Naive thymus-derived CD8-positive, alpha-beta T cell (primary cell): ENCODE results near the gene FLYWCH2. TPM values are rescaled to one million over a fixed set of nuclear protein-coding genes. Genes with fewer than 3 reads are reported as not detected.

ENCODE experiments used
- ATAC-seq, 2 donors: fragments of 150-1000 bp; cut with Tn5 transposase in 1 of 2; sonication (Bioruptor Pico), chemical (Tn5 transposase) in 1 of 2; 1 replicate in 1 of 2; 2 replicates in 1 of 2; pipeline ENCODE4 v1.10.0; 2021; ENCODE audit warnings: mild to moderate bottlenecking in 2 of 2, moderate library complexity in 2 of 2
- POLR2A ChIA-PET: fragments of 350-600 bp; sonication (Branson Sonifier 250); formaldehyde crosslinking; loops from one replicate; lab custom pipeline; 2021; ENCODE audit warnings: antibody characterized with exemption; lab: Charles Lee
- DNase-seq, 10 donors: peaks; one replicate each; pipeline versions ENCODE4 v3.0.0 to v3.0.0-alpha.2; 2020 to 2022
- H3K27ac Mint-ChIP-seq, 10 donors: one replicate each; pipeline ENCODE4 v1.8.0; 2020 to 2022; ENCODE audit warnings: mild to moderate bottlenecking in 10 of 10, mixed read lengths in 10 of 10, moderate library complexity in 4 of 10, inconsistent platforms in 1 of 10
- H3K27me3 Mint-ChIP-seq, 5 donors: one replicate each; pipeline ENCODE4 v1.8.0; 2021 to 2022; ENCODE audit warnings: mixed read lengths in 5 of 5
- H3K36me3 Mint-ChIP-seq, 3 donors: one replicate each; pipeline ENCODE4 v1.8.0; 2020 to 2022; ENCODE audit warnings: mixed read lengths in 3 of 3, mild to moderate bottlenecking in 2 of 3, inconsistent platforms in 1 of 3
- H3K4me1 Mint-ChIP-seq, 4 donors: one replicate each; pipeline ENCODE4 v1.8.0; 2021 to 2022; ENCODE audit warnings: mixed read lengths in 4 of 4
- H3K4me3 Mint-ChIP-seq, 10 donors: one replicate each; pipeline ENCODE4 v1.8.0; 2020 to 2022; ENCODE audit warnings: mild to moderate bottlenecking in 10 of 10, mixed read lengths in 10 of 10, moderate library complexity in 6 of 10, inconsistent platforms in 1 of 10
- H3K9me3 Mint-ChIP-seq, 9 donors: one replicate each; pipeline ENCODE4 v1.8.0; 2020 to 2022; ENCODE audit warnings: mixed read lengths in 9 of 9, mild to moderate bottlenecking in 3 of 9, inconsistent platforms in 1 of 9, moderate library complexity in 1 of 9
- polyA plus RNA-seq, 3 donors: library from polyadenylated mRNA; unstranded; fragments of 300-500 nt; fragmentation: Illumina TruSeq; gene quantifications; one replicate each; pipeline ENCODE4 v1.2.3, GENCODE V29; 2021
- total RNA-seq, 8 experiments: library from RNA in 2 of 8; stranded (reverse) in 2 of 8; gene quantifications; one replicate each; pipeline ENCODE4 v1.2.3 and lab custom pipeline; 2021 to 2026

Gene FLYWCH2, protein sequence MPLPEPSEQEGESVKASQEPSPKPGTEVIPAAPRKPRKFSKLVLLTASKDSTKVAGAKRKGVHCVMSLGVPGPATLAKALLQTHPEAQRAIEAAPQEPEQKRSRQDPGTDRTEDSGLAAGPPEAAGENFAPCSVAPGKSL
- total RNA-seq (10 to 100 TPM; 22.2 to 26.0 TPM), polyA plus RNA-seq (10 to 100 TPM; 18.0 to 28.8 (median 26.5) TPM), total RNA-seq (lab: John Stamatoyannopoulos, UW) (8.4 to 20.1 (median 15.4) reads per million in 6 experiments)

DNA sequence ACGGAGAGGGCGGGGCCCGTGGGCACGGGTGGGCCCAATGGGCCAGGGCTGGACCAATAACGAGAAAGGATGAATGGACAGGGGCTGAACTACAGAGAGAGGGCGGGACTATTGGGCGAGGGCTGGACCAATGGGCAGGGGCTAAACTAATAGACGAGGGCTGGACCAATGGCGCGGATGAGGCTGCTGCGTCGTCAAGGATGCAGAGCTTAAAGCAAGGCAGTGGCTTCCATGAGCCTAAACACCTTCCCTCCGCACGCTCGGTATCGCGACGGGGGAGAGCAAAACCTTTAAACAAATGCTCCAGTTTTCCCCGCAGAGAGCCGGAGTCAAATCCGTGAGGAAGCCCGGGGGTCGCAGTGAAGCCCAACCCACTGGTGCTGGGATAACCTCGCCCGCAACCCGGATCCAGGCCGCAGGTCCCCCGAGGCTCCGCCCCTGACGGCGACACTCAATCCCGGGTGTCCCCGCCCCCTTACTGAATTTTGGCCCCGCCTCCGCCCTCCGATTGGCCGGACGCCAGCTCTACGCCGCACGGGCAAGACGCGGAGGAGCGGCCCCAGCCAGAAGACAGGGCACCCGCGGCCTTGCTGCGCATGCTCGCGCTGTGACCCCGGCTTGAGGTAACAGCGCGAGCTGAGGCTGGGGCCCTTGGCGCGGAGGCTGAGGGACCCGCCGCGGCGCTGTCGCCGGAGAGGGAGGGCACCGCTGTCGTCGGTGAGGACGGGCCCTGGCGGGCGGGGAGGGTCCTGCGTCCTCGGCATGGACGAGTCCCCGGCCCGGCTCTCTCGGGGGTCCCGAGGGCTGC is at the start of gene FLYWCH2:
Gene FLYWCH2 (plus strand): TSS at position 566 of the 808 bp plus-strand sequence. CDS start 13,235 bp downstream, outside the sequence.
- peak within 1 kb of the TSS; percentile 88 to 95 (median 93) for H3K4me3 Mint-ChIP-seq
- peak; percentile 99 to 100 (median 100) for DNase-seq
- no peaks in the 10 kb centered on the region for H3K36me3 Mint-ChIP-seq
- H3K4me1 Mint-ChIP-seq = peaks cover 10 to 20% (median 17%) of the 10 kb centered on the region in 4 donors
- no peaks in the 10 kb centered on the region for H3K9me3 Mint-ChIP-seq
- peak within 1 kb of the TSS; percentile 93 to 99 (median 97) for H3K27ac Mint-ChIP-seq
- peak; percentile 90 for ATAC-seq
- POLR2A ChIA-PET = interaction anchor here (0.8 to 2.7 kb wide), 15 partner anchors 11 to 201 kb away, joined by 3 to 53 read pairs (median 4); partner anchors contain the start of genes FLYWCH1, KCTD5 and PRSS22
- no peaks in the 10 kb centered on the region for H3K27me3 Mint-ChIP-seq

DNA sequence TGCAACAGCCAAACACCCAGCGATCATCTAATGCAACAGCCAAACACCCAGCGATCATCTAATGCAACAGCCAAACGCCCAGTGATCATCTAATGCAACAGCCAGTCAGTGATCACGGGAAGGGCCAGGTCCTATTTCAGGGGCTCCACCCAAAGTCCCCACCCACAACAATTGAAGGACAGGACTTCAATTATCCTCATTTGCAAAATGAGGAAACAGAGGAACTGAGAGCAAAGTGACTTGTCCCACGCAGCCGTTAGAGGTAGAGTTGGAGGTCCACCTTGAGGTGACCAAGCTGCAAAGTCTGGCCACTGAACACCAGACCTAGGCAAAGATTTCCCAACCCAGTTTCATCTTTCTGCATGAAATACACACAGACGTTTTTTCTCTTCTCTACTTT is 49.2 kb upstream of the FLYWCH2 start:
- DNase-seq (no peak), ATAC-seq (no peak)
- POLR2A ChIA-PET = no interaction called here
- H3K4me3 Mint-ChIP-seq = no peak overlapping the region
- no peak overlapping the region for H3K27ac Mint-ChIP-seq
- H3K27me3 Mint-ChIP-seq = peaks cover 0 to 20% (median 17%) of the 10 kb centered on the region in 5 donors
- H3K4me1 Mint-ChIP-seq = peaks cover 6 to 18% (median 14%) of the 10 kb centered on the region in 4 donors
- no peaks in the 10 kb centered on the region for H3K36me3 Mint-ChIP-seq
- H3K9me3 Mint-ChIP-seq = no peaks in the 10 kb centered on the region

DNA sequence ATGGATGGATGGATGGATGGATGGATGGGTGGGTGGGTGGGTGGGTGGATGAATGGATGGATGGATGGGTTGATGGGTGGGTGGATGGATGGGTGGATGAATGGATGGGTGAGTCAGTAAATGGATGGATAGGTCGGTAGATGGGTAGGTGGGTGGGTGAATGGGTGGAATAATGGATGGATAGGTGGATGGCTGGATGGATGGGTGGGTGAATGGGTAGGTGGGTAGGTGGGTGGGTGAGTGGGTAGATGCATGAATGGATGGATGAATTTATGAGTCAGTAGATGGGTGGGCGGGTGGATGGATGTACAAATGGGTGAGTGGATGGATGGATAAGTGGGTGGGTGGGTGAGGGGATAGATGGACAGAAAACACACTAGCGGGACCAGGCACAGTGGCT is 48.0 kb upstream of the FLYWCH2 start:
- Mint-ChIP-seq H3K27ac (no peak overlapping the region), H3K27me3 (peaks cover 0 to 17% (median 16%) of the 10 kb centered on the region in 5 donors), H3K4me1 (peaks cover 15 to 25% (median 20%) of the 10 kb centered on the region in 4 donors), H3K36me3 (no peaks in the 10 kb centered on the region), H3K9me3 (no peaks in the 10 kb centered on the region), H3K4me3 (no peak overlapping the region)
- ATAC-seq = no peak
- DNase-seq = no peak
- POLR2A ChIA-PET = no interaction called here

DNA sequence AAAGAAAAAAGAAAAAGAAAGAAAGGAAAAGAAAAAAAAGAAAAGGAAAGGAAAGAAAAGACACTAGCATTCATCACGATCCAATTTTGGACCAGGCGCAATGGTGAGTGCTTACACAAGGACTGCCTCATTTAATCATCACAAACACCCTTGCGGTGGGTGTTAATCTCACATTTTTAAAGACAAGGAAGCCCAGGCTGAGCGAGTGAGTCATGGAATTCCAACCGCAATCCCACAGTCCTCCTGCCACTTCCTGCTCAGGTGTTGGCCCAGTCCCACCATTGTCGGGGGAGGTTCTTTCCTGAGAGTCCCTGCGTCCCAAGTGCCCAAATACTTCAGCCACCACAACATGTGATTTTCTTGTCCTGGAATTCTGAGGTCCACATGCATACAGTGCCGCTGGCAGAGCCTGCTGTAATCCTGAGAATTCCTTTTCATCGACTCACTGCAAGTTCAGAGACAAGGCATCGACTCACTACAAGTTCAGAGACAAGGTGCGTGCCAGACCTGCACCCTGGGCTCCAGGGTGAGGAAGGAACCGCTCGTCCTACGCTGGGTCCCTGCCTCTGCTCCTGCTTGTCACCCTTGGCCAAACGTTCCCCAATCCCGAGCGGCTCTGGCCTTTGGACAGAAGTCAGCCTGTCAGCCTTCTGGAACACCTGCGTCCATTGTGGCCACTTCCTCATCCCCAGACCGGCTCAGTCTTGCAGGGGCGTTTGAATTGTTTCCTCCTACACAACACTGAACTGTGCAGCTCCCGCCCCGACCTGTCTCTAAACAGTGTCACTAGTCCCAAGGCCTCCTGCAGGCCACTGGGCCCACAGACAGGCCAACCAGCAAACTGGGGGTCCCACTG is 47.1 kb upstream of the FLYWCH2 start:
- DNase-seq (peak in 1 of 10 donors; percentile 52), ATAC-seq (no peak)
- Mint-ChIP-seq H3K27me3 (peaks cover 0 to 16% (median 15%) of the 10 kb centered on the region in 5 donors), H3K9me3 (no peaks in the 10 kb centered on the region), H3K4me1 (peaks cover 16 to 32% (median 25%) of the 10 kb centered on the region in 4 donors), H3K4me3 (no peak overlapping the region), H3K36me3 (no peaks in the 10 kb centered on the region), H3K27ac (no peak overlapping the region)
- POLR2A ChIA-PET = no interaction called here

DNA sequence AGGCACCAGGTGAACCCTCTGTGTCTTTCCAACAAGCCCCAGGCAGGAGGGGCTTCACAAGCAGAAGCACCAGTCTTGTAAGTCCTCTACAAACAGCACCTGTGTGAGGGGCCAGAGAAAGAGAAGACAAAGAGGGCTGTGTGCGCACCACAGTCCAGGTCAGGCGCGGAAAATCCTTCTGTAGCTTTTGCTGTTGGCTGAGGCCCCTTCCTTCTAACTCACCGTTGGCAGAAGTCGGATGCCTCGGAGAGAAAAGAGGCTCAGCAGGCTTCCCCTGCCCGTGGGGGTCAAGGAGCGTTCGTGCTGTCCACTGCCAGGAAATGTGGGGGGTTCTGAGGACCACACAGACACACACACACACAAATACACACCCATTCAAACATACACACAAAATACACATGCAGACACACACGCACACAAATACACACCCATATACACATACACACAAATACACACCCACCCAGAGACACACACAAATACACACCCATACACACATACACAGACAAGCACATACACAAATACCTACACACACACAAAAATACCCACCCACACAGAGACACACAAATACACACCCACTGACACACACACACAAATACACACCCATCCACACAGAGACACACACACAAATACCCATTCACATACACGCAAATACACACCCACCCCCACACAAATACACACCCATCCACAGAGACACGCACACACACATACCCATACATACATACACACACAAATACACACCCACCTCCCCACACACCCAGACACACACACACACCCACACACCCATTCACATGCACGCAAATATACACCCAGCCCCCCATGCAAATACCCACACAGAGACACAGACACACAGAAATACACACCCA is 46.1 kb upstream of the FLYWCH2 start:
- POLR2A ChIA-PET = interaction anchor here (0.5 kb wide), 1 partner anchor 38 kb away, joined by 6 read pairs; no protein-coding TSS in a partner anchor

DNA sequence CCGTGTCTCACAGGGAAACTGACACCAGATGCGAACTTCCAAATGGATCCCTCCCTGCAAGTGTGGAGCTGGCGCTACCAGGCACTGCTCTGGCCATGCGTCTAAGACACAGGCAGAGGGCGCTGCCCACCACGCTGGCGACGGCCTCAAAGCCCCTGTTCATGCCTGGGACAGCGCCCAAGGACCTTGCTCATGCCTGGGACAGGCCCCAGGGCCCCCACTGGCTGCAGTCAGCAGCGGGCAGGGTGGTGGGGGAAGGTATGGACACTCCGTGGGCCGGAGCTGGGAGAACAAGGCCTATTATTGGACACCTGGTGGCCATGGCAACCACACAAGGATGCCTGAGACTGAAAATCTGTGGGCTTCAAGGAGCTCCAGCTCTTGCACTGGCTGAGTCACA is 44.1 kb upstream of the FLYWCH2 start:
- Mint-ChIP-seq H3K27ac (peak overlapping the region in 7 of 10 donors; percentile 55 to 77 (median 73)), H3K27me3 (peaks cover 0 to 11% (median 6%) of the 10 kb centered on the region in 5 donors), H3K4me3 (peak overlapping the region in 3 of 10 donors; percentile 26 to 53 (median 39)), H3K36me3 (no peaks in the 10 kb centered on the region), H3K9me3 (no peaks in the 10 kb centered on the region), H3K4me1 (peaks cover 16 to 55% (median 46%) of the 10 kb centered on the region in 4 donors)
- DNase-seq (peak; percentile 48 to 80 (median 56)), ATAC-seq (peak; percentile 70 to 89)
- POLR2A ChIA-PET = interaction anchor here (0.8 to 2.4 kb wide), 3 partner anchors 13 to 41 kb away, joined by 4 to 12 read pairs (median 4); no protein-coding TSS in a partner anchor

More for the DNA sequence above, 46.1 kb upstream of the FLYWCH2 start:
- Mint-ChIP-seq H3K27ac (peak overlapping the region in 4 of 10 donors; percentile 30 to 41 (median 38)), H3K4me3 (no peak overlapping the region), H3K4me1 (peaks cover 14 to 39% (median 32%) of the 10 kb centered on the region in 4 donors), H3K9me3 (no peaks in the 10 kb centered on the region), H3K27me3 (peaks cover 0 to 14% (median 11%) of the 10 kb centered on the region in 5 donors), H3K36me3 (no peaks in the 10 kb centered on the region)
- DNase-seq = peak in 1 of 10 donors; percentile 34
- ATAC-seq = no peak

DNA sequence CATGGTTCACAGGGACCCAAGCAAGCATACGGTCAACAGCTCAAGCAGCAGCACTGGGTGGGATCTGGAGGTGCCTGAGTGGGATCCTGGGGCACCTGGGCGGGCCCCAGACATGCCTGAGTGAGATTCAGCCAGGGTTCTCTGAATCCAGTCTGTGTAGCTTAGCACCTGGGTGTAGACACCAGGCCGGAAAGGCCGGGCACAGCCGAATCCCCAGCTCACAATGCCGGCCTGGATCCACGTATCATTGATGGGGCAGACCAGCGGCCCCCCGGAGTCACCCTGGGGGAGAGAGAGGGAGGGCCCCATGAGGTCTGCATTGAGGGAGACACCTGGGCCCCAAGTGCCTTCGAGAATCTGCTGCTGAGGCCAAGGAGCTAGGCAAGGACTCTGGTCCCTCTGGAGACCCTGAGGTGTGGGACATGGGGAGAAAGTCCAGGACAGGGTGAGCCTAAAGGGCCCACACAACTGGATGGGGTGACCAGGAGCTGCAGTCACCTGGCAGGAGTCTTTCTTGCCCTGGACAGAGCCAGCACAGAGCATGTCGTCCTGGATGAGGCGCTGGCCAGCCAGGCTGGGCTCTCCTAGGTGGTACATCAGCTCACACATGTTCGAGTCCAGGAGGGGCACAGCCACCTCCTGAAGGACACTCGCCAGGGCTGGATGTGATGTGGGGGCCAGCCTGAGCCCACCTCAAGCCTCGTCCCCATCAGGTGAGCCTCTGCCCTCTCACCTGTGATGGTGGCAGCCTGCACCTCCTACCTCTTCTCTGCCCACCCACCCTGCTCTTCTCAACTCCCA is 43.2 kb upstream of the FLYWCH2 start:
- H3K27ac Mint-ChIP-seq = peak overlapping the region in 7 of 10 donors; percentile 37 to 76 (median 65)
- H3K4me3 Mint-ChIP-seq = peak overlapping the region in 3 of 10 donors; percentile 39 to 59 (median 52)
- H3K9me3 Mint-ChIP-seq = no peaks in the 10 kb centered on the region
- no peak for ATAC-seq
- POLR2A ChIA-PET = interaction anchor here (1.3 to 2.4 kb wide), 2 partner anchors 12 to 28 kb away, joined by 4 to 12 read pairs; no protein-coding TSS in a partner anchor
- peaks cover 0 to 8% (median 6%) of the 10 kb centered on the region in 5 donors for H3K27me3 Mint-ChIP-seq
- H3K36me3 Mint-ChIP-seq = no peaks in the 10 kb centered on the region
- H3K4me1 Mint-ChIP-seq = peaks cover 16 to 57% (median 50%) of the 10 kb centered on the region in 4 donors
- peak in 1 of 10 donors; percentile 48 for DNase-seq

DNA sequence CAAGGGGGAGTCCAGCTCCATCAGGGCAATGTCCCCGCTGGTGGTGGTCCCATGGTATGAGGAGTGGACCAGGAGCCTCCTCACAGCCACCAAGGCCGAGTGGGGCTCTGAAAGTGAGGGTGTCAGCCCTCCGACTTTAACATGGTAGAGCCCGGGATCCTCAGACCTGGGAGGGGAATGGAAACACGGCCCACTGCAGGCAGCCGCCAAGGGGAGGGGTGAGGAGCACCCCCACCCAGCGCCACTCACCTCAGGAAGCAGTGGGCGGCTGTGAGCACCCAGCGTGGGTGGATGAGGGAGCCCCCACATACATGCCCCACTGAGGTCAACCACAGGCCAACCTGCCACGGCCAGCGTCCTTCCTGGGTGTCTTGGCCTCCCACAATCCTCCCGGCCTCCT is 42.1 kb upstream of the FLYWCH2 start:
- Mint-ChIP-seq H3K27ac (peak overlapping the region in 5 of 10 donors; percentile 41 to 74 (median 59)), H3K36me3 (no peaks in the 10 kb centered on the region), H3K4me1 (peaks cover 16 to 64% (median 54%) of the 10 kb centered on the region in 4 donors), H3K27me3 (peaks cover 0 to 8% (median 6%) of the 10 kb centered on the region in 5 donors), H3K4me3 (peak overlapping the region in 2 of 10 donors; percentile 60 to 79), H3K9me3 (no peaks in the 10 kb centered on the region)
- ATAC-seq (no peak), DNase-seq (peak in 1 of 10 donors; percentile 56)
- POLR2A ChIA-PET = interaction anchor here (0.5 to 2.4 kb wide), 2 partner anchors 27 to 90 kb away, joined by 3 to 12 read pairs; no protein-coding TSS in a partner anchor

DNA sequence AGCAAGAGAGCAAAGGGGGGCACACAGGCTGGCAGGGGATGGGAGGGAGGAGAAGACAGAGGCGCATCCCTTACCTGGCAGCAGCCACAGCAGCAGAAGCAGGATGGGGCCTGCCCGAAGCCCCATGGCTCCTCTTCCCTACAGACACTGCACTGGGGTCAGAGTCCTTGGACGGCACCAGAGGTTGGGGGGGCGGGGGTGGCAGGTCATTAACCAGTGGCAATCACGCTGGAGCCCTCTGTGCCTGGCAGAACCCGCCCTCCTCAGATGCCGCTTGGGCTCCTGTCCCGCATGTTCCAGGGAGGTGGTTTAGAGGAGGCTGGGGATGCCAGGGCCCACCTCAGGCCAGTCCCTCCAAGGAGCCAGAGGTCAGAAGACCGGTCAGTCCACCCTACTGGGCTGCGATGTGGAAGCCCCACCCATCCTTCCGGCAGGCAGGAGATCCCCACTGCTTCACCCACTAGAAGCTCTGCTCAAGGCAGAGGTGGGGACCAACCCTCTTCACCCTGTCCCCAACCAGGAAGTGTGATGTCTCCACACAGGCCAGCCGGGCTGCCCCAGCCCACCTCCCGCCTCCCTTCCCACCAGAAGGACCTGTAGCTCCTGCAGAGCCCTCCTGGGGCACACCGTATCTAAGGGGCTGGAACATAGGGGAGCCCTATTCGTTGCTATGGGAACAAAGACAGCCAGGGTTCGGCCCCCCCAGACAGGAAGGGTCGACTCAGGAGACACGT is 41.2 kb upstream of the FLYWCH2 start:
- DNase-seq (no peak), ATAC-seq (no peak)
- H3K4me1 Mint-ChIP-seq = peaks cover 16 to 64% (median 58%) of the 10 kb centered on the region in 4 donors
- peaks cover 0 to 8% (median 6%) of the 10 kb centered on the region in 5 donors for H3K27me3 Mint-ChIP-seq
- H3K4me3 Mint-ChIP-seq = peak overlapping the region in 7 of 10 donors; percentile 52 to 79 (median 62)
- no peaks in the 10 kb centered on the region for H3K9me3 Mint-ChIP-seq
- peak overlapping the region; percentile 81 to 96 (median 94) for H3K27ac Mint-ChIP-seq
- POLR2A ChIA-PET = interaction anchor here (1.1 to 1.4 kb wide), 2 partner anchors 26 to 64 kb away, joined by 5 to 9 read pairs; no protein-coding TSS in a partner anchor
- no peaks in the 10 kb centered on the region for H3K36me3 Mint-ChIP-seq
